Uterus (tissue), 2 donors: ENCODE data around the gene DHX30.

Experiments used
- CTCF ChIP-seq, 4 experiments: fragments of 200-600 bp in 2 of 4; fragments of 450-650 bp in 2 of 4; sonication (generic) in 2 of 4; IDR thresholded peaks; one replicate each; pipeline ENCODE4 v1.5.1; 2016 to 2019; ENCODE audit warnings: antibody characterized with exemption in 4 of 4, mild to moderate bottlenecking in 2 of 4, moderate library complexity in 1 of 4
- POLR2A ChIP-seq, 2 donors: fragments of 450-650 bp; IDR thresholded peaks; one replicate each; pipeline ENCODE4 v1.6.1; 2016; ENCODE audit warnings: antibody characterized with exemption in 2 of 2, mild to moderate bottlenecking in 1 of 2, moderate library complexity in 1 of 2

- TF ChIP-seq CTCF (IDR thresholded peaks at IDR 0.05) (no peak), POLR2A (IDR thresholded peaks at IDR 0.05) (no peak)
Observed at GRCh38 chr3:47772788-47773187, 30.1 kb upstream of the DHX30 start.
